Osteoblast (primary cell): ENCODE data around the gene SLC9A9. TPM values are rescaled to one million over a fixed set of nuclear protein-coding genes. Genes with fewer than 3 reads are reported as not detected.

ENCODE experiments used
- DNase-seq: peaks from one replicate; pipeline ENCODE4 v3.0.0; 2011; ENCODE audit warnings: low spot score, mixed read lengths; ENCODE audit not compliant: insufficient read length; ENCODE audit errors: missing footprints
- H2AFZ ChIP-seq: 2 replicates; pipeline ENCODE4 v1.6.0; 2011; ENCODE audit warnings: mild to moderate bottlenecking, low read length
- H3K27ac ChIP-seq: 2 replicates; pipeline ENCODE4 v1.5.1; 2011; ENCODE audit warnings: mild to moderate bottlenecking, low read depth, low read length, moderate library complexity
- H3K27me3 ChIP-seq: 2 replicates; pipeline ENCODE4 v1.6.0; 2012; ENCODE audit warnings: mild to moderate bottlenecking, control low read depth, inconsistent platforms, low read length, moderate library complexity; ENCODE audit not compliant: insufficient read depth
- H3K36me3 ChIP-seq: 2 replicates; pipeline ENCODE4 v1.5.1; 2011; ENCODE audit warnings: mild to moderate bottlenecking, low read length, control low read depth, moderate library complexity; ENCODE audit not compliant: insufficient read depth
- H3K4me1 ChIP-seq: 2 replicates; pipeline ENCODE4 v1.5.1; 2011; ENCODE audit warnings: mild to moderate bottlenecking, low read length, control low read depth, moderate library complexity; ENCODE audit not compliant: insufficient read depth
- H3K4me2 ChIP-seq: 2 replicates; pipeline ENCODE4 v1.6.0; 2011; ENCODE audit warnings: mild to moderate bottlenecking, low read length; ENCODE audit not compliant: insufficient read depth
- H3K4me3 ChIP-seq: fragments of 200-600 bp; sonication (generic); 3 replicates; pipeline ENCODE4 v1.5.1; 2012; ENCODE audit warnings: mild to moderate bottlenecking, low read length, inconsistent platforms; ENCODE audit not compliant: insufficient read depth
- H3K79me2 ChIP-seq: 2 replicates; pipeline ENCODE4 v1.6.0; 2012; ENCODE audit warnings: mild to moderate bottlenecking, low read length, control low read depth, inconsistent platforms; ENCODE audit not compliant: insufficient read depth
- H3K9me3 ChIP-seq: 2 replicates; pipeline ENCODE4 v1.5.1; 2011; ENCODE audit warnings: low read depth, low read length, control low read depth
- H4K20me1 ChIP-seq: 2 replicates; pipeline ENCODE4 v1.6.0; 2012; ENCODE audit warnings: mild to moderate bottlenecking, low read length, control low read depth; ENCODE audit not compliant: insufficient read depth
- CTCF ChIP-seq: IDR thresholded peaks from 2 replicates; pipeline ENCODE4 v1.5.1; 2011; ENCODE audit warnings: mild to moderate bottlenecking, low read depth, low read length, moderate library complexity; ENCODE audit errors: extremely low read depth
- total RNA-seq: library from RNA; depleted of rRNA; stranded (reverse); fragments of >200 nt; gene quantifications from 2 replicates; pipeline ENCODE4 v1.2.3, GENCODE V29; 2012

The SLC9A9 gene
- total RNA-seq, 1 donor = 6.5 TPM

GRCh38 chr3:143578810-143579435, 269.3 kb downstream of the SLC9A9 start:
- Histone ChIP-seq H3K79me2 (no peaks in the 10 kb centered on the region), H3K27me3 (no peaks in the 10 kb centered on the region), H3K4me3 (no peak overlapping the region), H3K36me3 (no peaks in the 10 kb centered on the region), H4K20me1 (no peaks in the 10 kb centered on the region), H3K4me1 (no peaks in the 10 kb centered on the region), H3K9me3 (no peaks in the 10 kb centered on the region), H3K4me2 (no peak overlapping the region), H3K27ac (no peak overlapping the region), H2AFZ (no peak overlapping the region)
- no peak for DNase-seq
- TF ChIP-seq CTCF = no peak

- no peak for DNase-seq
- no peak for TF ChIP-seq CTCF
- no peak overlapping the region for H3K27ac ChIP-seq
These were observed 271.5 kb downstream of the SLC9A9 start for GRCh38 chr3:143576568-143577270.

DNA sequence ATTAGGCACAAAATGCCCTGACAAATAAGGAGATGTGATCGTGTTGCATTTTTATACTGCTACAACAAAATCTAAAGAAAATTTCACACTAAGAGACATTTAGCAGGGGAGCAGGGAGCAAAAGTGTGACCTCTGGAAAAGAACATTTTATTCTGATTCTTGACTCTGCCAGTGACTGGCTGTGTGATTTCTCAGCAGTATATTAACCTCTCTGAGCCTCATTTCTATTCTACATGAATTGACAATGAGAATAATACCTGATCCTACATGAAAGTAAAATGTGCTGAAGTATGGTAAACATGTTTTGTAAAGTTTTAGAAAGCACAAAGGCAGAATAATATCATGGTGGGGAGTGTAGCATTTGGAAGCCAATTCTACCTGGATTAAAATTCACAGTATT, 273.3 kb downstream of the SLC9A9 start:
- Histone ChIP-seq H4K20me1 (no peaks in the 10 kb centered on the region), H3K79me2 (no peaks in the 10 kb centered on the region), H3K27me3 (no peaks in the 10 kb centered on the region), H2AFZ (no peak overlapping the region), H3K9me3 (no peaks in the 10 kb centered on the region), H3K4me3 (no peak overlapping the region), H3K36me3 (no peaks in the 10 kb centered on the region), H3K27ac (no peak overlapping the region), H3K4me1 (peaks cover 4% of the 10 kb centered on the region), H3K4me2 (no peak overlapping the region)
- no peak for TF ChIP-seq CTCF
- no peak for DNase-seq

More at GRCh38 chr3:143576568-143577270, 271.5 kb downstream of the SLC9A9 start:
- Histone ChIP-seq H3K79me2 (no peaks in the 10 kb centered on the region), H3K9me3 (no peaks in the 10 kb centered on the region), H2AFZ (no peak overlapping the region), H3K4me3 (no peak overlapping the region), H3K27me3 (no peaks in the 10 kb centered on the region), H3K4me1 (peaks cover 3% of the 10 kb centered on the region), H3K36me3 (no peaks in the 10 kb centered on the region), H3K4me2 (no peak overlapping the region), H4K20me1 (no peaks in the 10 kb centered on the region)

DNA sequence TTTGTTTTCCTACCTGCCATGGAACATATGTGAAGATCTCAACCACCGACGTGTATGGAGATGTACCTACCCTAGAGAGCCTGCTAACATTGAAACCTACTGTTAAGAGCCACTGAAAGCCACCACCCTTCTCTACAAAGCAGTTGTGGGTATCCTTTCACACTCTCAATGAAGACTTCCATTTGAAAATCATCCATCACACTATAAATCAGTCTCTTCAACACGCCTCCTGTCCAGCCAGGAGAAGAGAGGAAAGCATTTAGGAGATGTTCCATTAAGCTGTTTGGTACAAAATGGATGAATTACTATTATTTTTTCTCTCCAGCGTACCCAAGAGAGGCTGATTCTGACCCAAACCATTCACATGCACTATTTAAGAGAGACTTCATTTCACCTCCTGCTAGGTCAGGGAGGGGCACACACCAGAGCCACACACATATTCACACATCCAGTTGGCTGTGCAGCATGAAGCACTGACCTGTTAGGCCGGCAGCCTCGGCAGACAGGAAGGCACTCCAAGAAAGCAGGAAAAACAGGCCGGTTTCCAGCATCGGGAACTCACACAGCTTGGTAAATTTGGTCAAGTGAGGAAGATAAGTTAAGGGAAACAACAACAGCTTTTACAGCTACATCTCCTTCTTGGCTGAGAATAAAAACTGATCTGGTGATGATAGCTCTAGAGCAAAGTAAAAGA, 274.5 kb downstream of the SLC9A9 start:
- no peak for TF ChIP-seq CTCF
- no peaks in the 10 kb centered on the region for H3K36me3 ChIP-seq
- H3K27me3 ChIP-seq = no peaks in the 10 kb centered on the region
- no peaks in the 10 kb centered on the region for H3K9me3 ChIP-seq
- H3K27ac ChIP-seq = no peak overlapping the region
- H3K4me2 ChIP-seq = no peak overlapping the region
- no peak overlapping the region for H3K4me3 ChIP-seq
- no peak overlapping the region for H2AFZ ChIP-seq
- H4K20me1 ChIP-seq = no peaks in the 10 kb centered on the region
- H3K79me2 ChIP-seq = no peaks in the 10 kb centered on the region
- DNase-seq = no peak
- peaks cover 4% of the 10 kb centered on the region for H3K4me1 ChIP-seq
